Natural killer cell (primary cell): ENCODE data around the gene KCNA2. TPM values are rescaled to one million over a fixed set of nuclear protein-coding genes. Genes with fewer than 3 reads are reported as not detected.

Source experiments
- ATAC-seq, 3 donors: fragments of 150-1000 bp in 2 of 3; fragments of 200-7000 bp in 1 of 3; cut with Tn5 transposase; 1 replicate in 1 of 3; 2 replicates in 2 of 3; pipeline ENCODE4 v1.10.0; 2021; ENCODE audit warnings: mild to moderate bottlenecking in 2 of 3, moderate library complexity in 2 of 3
- DNase-seq, 2 donors: peaks; one replicate each; pipeline versions ENCODE4 v3.0.0 to v3.0.0-alpha.2; 2013 to 2021; ENCODE audit warnings: mixed read lengths in 1 of 2
- H3K27ac ChIP-seq: one replicate; pipeline ENCODE4 v1.5.1; 2013; ENCODE audit warnings: mild to moderate bottlenecking, low read length
- H3K27me3 ChIP-seq: one replicate; pipeline ENCODE4 v1.6.1; 2013; ENCODE audit warnings: low read length; ENCODE audit not compliant: control insufficient read depth, insufficient read depth
- H3K36me3 ChIP-seq: one replicate; pipeline ENCODE4 v1.6.1; 2013; ENCODE audit warnings: low read length; ENCODE audit not compliant: control insufficient read depth, insufficient read depth
- H3K4me1 ChIP-seq: one replicate; pipeline ENCODE4 v1.6.1; 2013; ENCODE audit warnings: low read length; ENCODE audit not compliant: control insufficient read depth, insufficient read depth
- H3K4me3 ChIP-seq: one replicate; pipeline ENCODE4 v1.5.1; 2013; ENCODE audit warnings: low read length
- H3K9me3 ChIP-seq: one replicate; pipeline ENCODE4 v1.6.1; 2013; ENCODE audit warnings: low read length; ENCODE audit not compliant: control insufficient read depth, insufficient read depth
- H3K27ac Mint-ChIP-seq, 2 donors: one replicate each; pipeline ENCODE4 v1.8.0; 2022; ENCODE audit warnings: mild to moderate bottlenecking in 2 of 2, mixed read lengths in 2 of 2, moderate library complexity in 1 of 2
- H3K27me3 Mint-ChIP-seq, 2 donors: one replicate each; pipeline ENCODE4 v1.8.0; 2022; ENCODE audit warnings: low read depth in 2 of 2, mixed read lengths in 2 of 2
- H3K36me3 Mint-ChIP-seq: one replicate; pipeline ENCODE4 v1.8.0; 2022; ENCODE audit warnings: mixed read lengths
- H3K4me1 Mint-ChIP-seq, 2 donors: one replicate each; pipeline ENCODE4 v1.8.0; 2022; ENCODE audit warnings: mixed read lengths in 2 of 2
- H3K4me3 Mint-ChIP-seq: one replicate; pipeline ENCODE4 v1.8.0; 2022; ENCODE audit warnings: mild to moderate bottlenecking, moderate library complexity, mixed read lengths
- H3K9me3 Mint-ChIP-seq, 2 donors: one replicate each; pipeline ENCODE4 v1.8.0; 2022; ENCODE audit warnings: mixed read lengths in 2 of 2
- CTCF ChIP-seq: fragments of 200-600 bp; IDR thresholded peaks from one replicate; pipeline ENCODE4 v1.8.0; 2022; ENCODE audit warnings: antibody characterized with exemption
- WGBS: methylation state at CpG from one replicate; pipeline ENCODE4 v1.1.7; 2013; ENCODE audit warnings: missing lambda C conversion rate; ENCODE audit not compliant: insufficient coverage; 5-methylcytosine and 5-hydroxymethylcytosine counted together
- intact Hi-C: fragments of 100-400 bp; cut with micrococcal nuclease; formaldehyde crosslinking; loops from one replicate; pipeline ENCODE4 v1.14.2; 2022
- total RNA-seq, 4 donors: library from RNA; stranded (reverse); fragments of 120-200 nt in 1 of 4; gene quantifications; one replicate each; pipeline versions ENCODE4 v1.2.3 to v1.2.4, GENCODE V29; 2013 to 2022

KCNA2 gene
- total RNA-seq, 3 donors from 2014 or later (not counting 1 experiment from before 2014, with no cell fraction given): 0.07 to 2.6 (median 0.26) TPM

DNA sequence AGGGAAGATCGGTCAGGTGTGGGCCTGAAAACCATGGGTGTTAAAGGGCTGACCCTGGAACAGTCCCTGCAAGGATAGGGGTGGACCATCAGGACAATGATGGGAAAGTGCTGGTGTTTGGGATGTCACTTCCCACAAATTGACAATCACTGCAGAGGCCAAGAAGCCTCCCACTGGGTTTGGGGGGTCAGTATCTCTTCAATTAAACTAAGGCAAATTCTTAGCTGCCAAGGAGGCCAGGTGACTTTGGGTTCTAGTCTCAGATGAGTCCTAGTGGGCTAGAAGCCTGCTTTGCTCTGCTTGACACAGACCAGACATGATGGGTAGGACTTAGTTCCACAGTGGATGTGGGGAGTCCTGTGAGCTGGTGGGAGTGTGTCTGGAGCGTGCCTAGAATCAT is 29.3 kb upstream of the KCNA2 start:
- 90% methylated on average over 2 of the region's 2 CpGs for WGBS
- Mint-ChIP-seq H3K27ac (peak overlapping the region; percentile 47 to 71), H3K27me3 (no peaks in the 10 kb centered on the region)

DNA sequence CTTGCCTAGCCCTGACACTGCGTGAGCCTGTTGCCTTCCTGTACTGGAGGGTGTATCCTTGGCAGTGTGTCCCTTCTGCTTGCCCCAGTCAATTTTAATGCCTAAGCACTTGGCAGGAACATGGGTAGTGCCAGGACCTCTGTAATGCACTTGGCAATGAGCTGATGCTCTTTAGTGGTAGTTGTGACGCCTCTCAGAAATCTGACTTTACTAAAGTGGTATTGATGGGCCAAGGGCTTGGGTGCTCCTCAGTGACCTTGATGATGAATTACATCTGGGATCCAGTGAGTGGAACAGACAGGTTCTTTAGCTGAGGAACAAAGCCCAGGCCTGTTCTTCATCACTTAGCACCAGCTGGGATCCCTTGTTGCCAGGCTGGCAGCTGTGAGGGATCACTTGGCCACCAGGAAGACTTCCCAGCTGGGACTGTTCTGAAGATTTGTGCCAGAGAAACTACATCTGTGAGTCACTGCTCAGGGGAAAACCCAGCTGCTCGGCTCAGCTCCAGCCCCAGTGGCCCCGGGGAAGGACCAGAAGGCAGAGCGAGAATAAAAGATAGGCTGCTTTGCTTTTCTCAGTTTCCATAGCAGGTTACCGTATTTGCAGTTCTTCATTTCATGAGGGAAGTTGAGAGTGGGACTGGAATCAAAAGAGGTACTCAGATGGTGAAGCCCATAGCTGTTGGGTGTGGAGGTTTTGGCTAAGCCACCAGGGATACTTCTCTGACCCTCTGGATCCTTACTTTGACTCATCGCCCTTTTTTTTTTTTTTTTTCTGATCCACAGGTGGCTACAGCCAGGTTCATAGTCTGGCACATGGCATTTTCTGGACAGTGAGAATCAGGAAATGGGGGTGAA is 28.5 kb upstream of the KCNA2 start:
- Mint-ChIP-seq H3K9me3 (no peaks in the 10 kb centered on the region), H3K27ac (peak overlapping the region; percentile 47 to 71), H3K27me3 (peaks cover 0 to under 1% of the 10 kb centered on the region in 2 donors), H3K4me1 (peaks cover 42 to 47% of the 10 kb centered on the region in 2 donors), H3K36me3 (no peaks in the 10 kb centered on the region), H3K4me3 (peak overlapping the region; percentile 18)
- ATAC-seq (peak in 1 of 3 donors; percentile 45), DNase-seq (peak in 1 of 2 donors; percentile 82)
- Histone ChIP-seq H3K9me3 (no peaks in the 10 kb centered on the region), H3K27ac (peak overlapping the region; percentile 43), H3K4me3 (no peak overlapping the region), H3K27me3 (no peaks in the 10 kb centered on the region), H3K4me1 (peaks cover 75% of the 10 kb centered on the region), H3K36me3 (no peaks in the 10 kb centered on the region)
- WGBS: 67% methylated on average over 7 of the region's 7 CpGs
- intact Hi-C loops: loop anchor here (5.0 kb wide), 1 partner anchor 38 kb away; the partner anchor contains the start of gene KCNA3
- TF ChIP-seq CTCF: no peak

More for the DNA sequence above, 29.3 kb upstream of the KCNA2 start:
- Histone ChIP-seq H3K4me1 (peaks cover 80% of the 10 kb centered on the region), H3K4me3 (no peak overlapping the region), H3K9me3 (no peaks in the 10 kb centered on the region), H3K36me3 (no peaks in the 10 kb centered on the region), H3K27me3 (no peaks in the 10 kb centered on the region), H3K27ac (peak overlapping the region; percentile 43)
- ATAC-seq: no peak
- intact Hi-C loops: no loop called here
- no peak for DNase-seq
- H3K4me3 Mint-ChIP-seq: peak overlapping the region; percentile 71
- H3K36me3 Mint-ChIP-seq: no peaks in the 10 kb centered on the region
- H3K9me3 Mint-ChIP-seq: peaks cover 2 to 6% of the 10 kb centered on the region in 2 donors
- TF ChIP-seq CTCF: no peak
- peaks cover 49 to 55% of the 10 kb centered on the region in 2 donors for H3K4me1 Mint-ChIP-seq

GRCh38 chr1:110634086-110634454 is 27.9 kb upstream of the KCNA2 start:
- Histone ChIP-seq H3K4me1 (peaks cover 75% of the 10 kb centered on the region), H3K9me3 (no peaks in the 10 kb centered on the region), H3K4me3 (no peak overlapping the region), H3K27ac (peak overlapping the region; percentile 29), H3K27me3 (no peaks in the 10 kb centered on the region), H3K36me3 (no peaks in the 10 kb centered on the region)
- Mint-ChIP-seq H3K27me3 (peaks cover 0 to 3% of the 10 kb centered on the region in 2 donors), H3K4me1 (peaks cover 36 to 41% of the 10 kb centered on the region in 2 donors), H3K4me3 (no peak overlapping the region), H3K9me3 (no peaks in the 10 kb centered on the region), H3K36me3 (no peaks in the 10 kb centered on the region), H3K27ac (no peak overlapping the region)
- WGBS: 88% methylated on average over 1 of the region's 1 CpG
- intact Hi-C loops: loop anchor here (5.0 kb wide), 1 partner anchor 38 kb away; the partner anchor contains the start of gene KCNA3
- ATAC-seq: no peak
- DNase-seq: no peak
- no peak for TF ChIP-seq CTCF
